CD14-positive monocyte (primary cell): Measurements from ENCODE around the gene UFSP1. TPM values are rescaled to one million over a fixed set of nuclear protein-coding genes. Genes with fewer than 3 reads are reported as not detected.

Experiments used
- DNase-seq, 3 donors: peaks; one replicate each; pipeline ENCODE4 v3.0.0-alpha.2; 2011 to 2022
- H2AFZ ChIP-seq: 2 replicates; pipeline ENCODE4 v1.6.0; 2012; ENCODE audit warnings: mild to moderate bottlenecking, low read depth, low read length, inconsistent platforms; ENCODE audit not compliant: insufficient read depth, poor library complexity, severe bottlenecking
- H3K27ac ChIP-seq, 2 donors: 1 replicate in 1 of 2; 2 replicates in 1 of 2; pipeline ENCODE4 v1.5.1; 2012 to 2013; ENCODE audit warnings: low read length in 2 of 2, control low read depth in 1 of 2, inconsistent platforms in 1 of 2, low read depth in 1 of 2, mild to moderate bottlenecking in 1 of 2
- H3K27me3 ChIP-seq, 2 donors: one replicate each; pipeline versions ENCODE4 v1.6.0 to v1.6.1; 2011 to 2013; ENCODE audit warnings: low read length in 2 of 2; ENCODE audit not compliant: control insufficient read depth in 2 of 2, insufficient read depth in 2 of 2
- H3K36me3 ChIP-seq, 2 donors: replicated peaks in 1 of 2; 1 replicate in 1 of 2; 2 replicates in 1 of 2; pipeline versions ENCODE4 v1.5.1 to v1.6.1; 2012 to 2013; ENCODE audit warnings: low read length in 2 of 2, control low read depth in 1 of 2, inconsistent platforms in 1 of 2, mild to moderate bottlenecking in 1 of 2; ENCODE audit not compliant: insufficient read depth in 2 of 2, control insufficient read depth in 1 of 2
- H3K4me1 ChIP-seq, 2 donors: 1 replicate in 1 of 2; 2 replicates in 1 of 2; pipeline versions ENCODE4 v1.5.1 to v1.6.1; 2012 to 2013; ENCODE audit warnings: low read length in 2 of 2, control low read depth in 1 of 2, inconsistent platforms in 1 of 2, mild to moderate bottlenecking in 1 of 2, moderate library complexity in 1 of 2; ENCODE audit not compliant: insufficient read depth in 2 of 2, control insufficient read depth in 1 of 2
- H3K4me2 ChIP-seq: replicated peaks from 2 replicates; pipeline ENCODE3; 2012; ENCODE audit warnings: low read length, moderate library complexity, mild to moderate bottlenecking; ENCODE audit not compliant: poor library complexity, severe bottlenecking; ENCODE audit errors: extremely low read depth
- H3K4me3 ChIP-seq, 3 experiments: fragments of 200-600 bp in 1 of 3; sonication (generic) in 1 of 3; replicated peaks in 1 of 3; 1 replicate in 2 of 3; 2 replicates in 1 of 3; pipeline ENCODE4 v1.5.1; 2011 to 2013; ENCODE audit warnings: low read length in 3 of 3, mild to moderate bottlenecking in 3 of 3, control low read depth in 2 of 3, low read depth in 2 of 3, inconsistent platforms in 1 of 3, moderate library complexity in 1 of 3
- H3K79me2 ChIP-seq: 2 replicates; pipeline ENCODE4 v1.6.0; 2012; ENCODE audit warnings: mild to moderate bottlenecking, control low read depth, inconsistent platforms, low read length, moderate library complexity; ENCODE audit not compliant: insufficient read depth
- H3K9ac ChIP-seq: 2 replicates; pipeline ENCODE4 v1.6.0; 2017; ENCODE audit warnings: low read length, mild to moderate bottlenecking; ENCODE audit not compliant: insufficient read depth, poor library complexity, severe bottlenecking
- H3K9me3 ChIP-seq, 2 donors: replicated peaks in 1 of 2; 1 replicate in 1 of 2; 2 replicates in 1 of 2; pipeline versions ENCODE4 v1.5.1 to v1.6.1; 2012 to 2013; ENCODE audit warnings: low read length in 2 of 2, control low read depth in 1 of 2; ENCODE audit not compliant: control insufficient read depth in 1 of 2, insufficient read depth in 1 of 2
- H4K20me1 ChIP-seq: 2 replicates; pipeline ENCODE4 v1.6.0; 2012; ENCODE audit warnings: mild to moderate bottlenecking, low read length, control low read depth, moderate library complexity; ENCODE audit not compliant: insufficient read depth
- H3K27ac Mint-ChIP-seq, 7 donors: one replicate each; pipeline ENCODE4 v1.8.0; 2020; ENCODE audit warnings: mild to moderate bottlenecking in 7 of 7, mixed read lengths in 7 of 7, moderate library complexity in 6 of 7, inconsistent platforms in 2 of 7
- H3K27me3 Mint-ChIP-seq, 3 donors: one replicate each; pipeline ENCODE4 v1.8.0; 2021 to 2022; ENCODE audit warnings: low read depth in 3 of 3, mild to moderate bottlenecking in 3 of 3, mixed read lengths in 3 of 3, moderate library complexity in 3 of 3, inconsistent platforms in 1 of 3
- H3K36me3 Mint-ChIP-seq, 2 donors: one replicate each; pipeline ENCODE4 v1.8.0; 2020; ENCODE audit warnings: mixed read lengths in 2 of 2, inconsistent platforms in 1 of 2, mild to moderate bottlenecking in 1 of 2
- H3K4me1 Mint-ChIP-seq: one replicate; pipeline ENCODE4 v1.8.0; 2020; ENCODE audit warnings: mild to moderate bottlenecking, mixed read lengths
- H3K4me3 Mint-ChIP-seq, 2 donors: one replicate each; pipeline ENCODE4 v1.8.0; 2020; ENCODE audit warnings: mild to moderate bottlenecking in 2 of 2, mixed read lengths in 2 of 2, moderate library complexity in 1 of 2
- H3K9me3 Mint-ChIP-seq, 7 donors: one replicate each; pipeline ENCODE4 v1.8.0; 2020 to 2022; ENCODE audit warnings: mixed read lengths in 7 of 7, mild to moderate bottlenecking in 6 of 7, moderate library complexity in 6 of 7, inconsistent platforms in 2 of 7
- CTCF ChIP-seq: fragments of 200-600 bp; IDR thresholded peaks from one replicate; pipeline ENCODE4 v1.8.0; 2022; ENCODE audit warnings: antibody characterized with exemption, mild to moderate bottlenecking
- WGBS: methylation state at CpG from one replicate; pipeline ENCODE4 v1.1.5; 2013; ENCODE audit warnings: missing lambda C conversion rate; ENCODE audit not compliant: insufficient coverage; 5-methylcytosine and 5-hydroxymethylcytosine counted together
- intact Hi-C, 2 donors: fragments of 100-400 bp; cut with micrococcal nuclease; formaldehyde crosslinking; loops; one replicate each; pipeline versions ENCODE4 v1.15.0 to v1.15.1; 2023
- polyA plus RNA-seq, 3 donors: library from polyadenylated mRNA; depleted of rRNA in 1 of 3; unstranded in 2 of 3; stranded (reverse) in 1 of 3; fragments of 300-500 nt in 2 of 3; fragments of >200 nt in 1 of 3; fragmentation: Illumina TruSeq in 2 of 3; gene quantifications; 1 replicate in 2 of 3; 2 replicates in 1 of 3; pipeline ENCODE4 v1.2.3, GENCODE V29; 2012 to 2021

The UFSP1 gene
- polyA plus RNA-seq, 3 donors = 0.57 to 0.76 (median 0.57) TPM

GRCh38 chr7:100885440-100886141, 3.9 kb downstream of the UFSP1 start:
- Histone ChIP-seq H3K36me3 (peaks cover 57 to 70% of the 10 kb centered on the region in 2 donors), H3K9ac (no peak overlapping the region), H3K4me2 (no peak overlapping the region), H4K20me1 (peaks cover 57% of the 10 kb centered on the region), H2AFZ (no peak overlapping the region), H3K27me3 (peaks cover under 1 to 3% of the 10 kb centered on the region in 2 donors), H3K27ac (no peak overlapping the region), H3K79me2 (peaks cover 27% of the 10 kb centered on the region), H3K4me3 (no peak overlapping the region), H3K4me1 (peaks cover 42 to 52% of the 10 kb centered on the region in 2 donors), H3K9me3 (no peaks in the 10 kb centered on the region)
- Mint-ChIP-seq H3K36me3 (peaks cover 76 to 81% of the 10 kb centered on the region in 2 donors), H3K4me1 (peaks cover 47% of the 10 kb centered on the region), H3K4me3 (no peak overlapping the region), H3K27me3 (peaks cover 7 to 16% (median 9%) of the 10 kb centered on the region in 3 donors), H3K9me3 (peaks cover 0 to 3% (median under 1%) of the 10 kb centered on the region in 7 donors), H3K27ac (peak overlapping the region in 3 of 7 donors; percentile 31 to 81 (median 79))
- no peak for DNase-seq
- TF ChIP-seq CTCF = no peak
- 97% methylated on average over 18 of the region's 22 CpGs for WGBS
- intact Hi-C loops = loop anchor here in 1 of 2 donors (5.0 kb wide), 1 partner anchor 273 kb away; the partner anchor contains the start of gene MOSPD3

GRCh38 chr7:100884736-100885439, 4.6 kb downstream of the UFSP1 start:
- no peaks in the 10 kb centered on the region for H3K27me3 ChIP-seq
- TF ChIP-seq CTCF = no peak
- H3K36me3 ChIP-seq = peaks cover 60 to 77% of the 10 kb centered on the region in 2 donors
- intact Hi-C loops = loop anchor here in 1 of 2 donors (5.0 kb wide), 1 partner anchor 273 kb away; the partner anchor contains the start of gene MOSPD3
- H3K4me1 ChIP-seq = peaks cover 35 to 45% of the 10 kb centered on the region in 2 donors
- H3K27me3 Mint-ChIP-seq = peaks cover 1 to 11% (median 2%) of the 10 kb centered on the region in 3 donors
- H3K9ac ChIP-seq = no peak overlapping the region
- no peaks in the 10 kb centered on the region for H3K9me3 ChIP-seq
- H3K27ac Mint-ChIP-seq = peak overlapping the region in 5 of 7 donors; percentile 46 to 81 (median 75)
- H3K4me1 Mint-ChIP-seq = peaks cover 43% of the 10 kb centered on the region
- H3K9me3 Mint-ChIP-seq = peaks cover 0 to 2% (median 0%) of the 10 kb centered on the region in 7 donors
- H3K4me3 Mint-ChIP-seq = no peak overlapping the region
- no peak overlapping the region for H3K27ac ChIP-seq
- H3K79me2 ChIP-seq = peaks cover 32% of the 10 kb centered on the region
- no peak overlapping the region for H2AFZ ChIP-seq
- peak in 2 of 3 donors; percentile 23 to 53 for DNase-seq
- H3K4me2 ChIP-seq = no peak overlapping the region
- H3K36me3 Mint-ChIP-seq = peaks cover 82 to 88% of the 10 kb centered on the region in 2 donors
- H3K4me3 ChIP-seq = no peak overlapping the region
- 92% methylated on average over 20 of the region's 29 CpGs for WGBS
- H4K20me1 ChIP-seq = peaks cover 64% of the 10 kb centered on the region
